Measurements from ENCODE around the gene SOWAHA. TPM values are rescaled to one million over a fixed set of nuclear protein-coding genes. Genes with fewer than 3 reads are reported as not detected.
"Not testable (repeated sequence)": the region's sequence is repeated elsewhere in the genome, so short reads cannot be mapped to it uniquely, and the experiment has no call there.

SOWAHA gene
- total RNA-seq, 1 donor from 2014 or later, result 0.20 TPM

GRCh38 chr5:132800545-132800944 is 12.6 kb upstream of the SOWAHA start:
- peaks cover 7% of the 10 kb centered on the region for H3K27me3 ChIP-seq (ENCODE audit: insufficient read depth, low read length)
- Mint-ChIP-seq H3K36me3 (ENCODE audit: low read depth, unreplicated experiment) (no peaks in the 10 kb centered on the region), H3K27ac (ENCODE audit: unreplicated experiment) (no peak overlapping the region), H3K4me3 (ENCODE audit: unreplicated experiment) (no peak overlapping the region), H3K9me3 (ENCODE audit: unreplicated experiment) (peaks cover 5% of the 10 kb centered on the region), H3K4me1 (ENCODE audit: low read depth, unreplicated experiment) (peaks cover 17% of the 10 kb centered on the region), H3K27me3 (ENCODE audit: low read depth, unreplicated experiment) (no peaks in the 10 kb centered on the region)
- no peak overlapping the region for H2AFZ ChIP-seq (ENCODE audit: low read depth, low read length)
- FAIRE-seq, result no peak
- no peak for TF ChIP-seq CTCF (IDR thresholded peaks at IDR 0.05; ENCODE audit: insufficient read depth, low read depth, low read length)
- TF ChIP-seq EZH2 (IDR thresholded peaks at IDR 0.05; ENCODE audit: insufficient read depth, low read length), result no peak
- H3K9ac ChIP-seq (ENCODE audit: low read length), result no peak overlapping the region
- no peak overlapping the region for H3K4me3 ChIP-seq (ENCODE audit: insufficient read depth, low read depth, low read length)
- no peaks in the 10 kb centered on the region for H3K4me1 ChIP-seq (ENCODE audit: insufficient read depth, low read length)
- H4K20me1 ChIP-seq (ENCODE audit: insufficient read depth, low read length), result no peaks in the 10 kb centered on the region
- H3K4me2 ChIP-seq (ENCODE audit: low read length), result no peak overlapping the region
- no peaks in the 10 kb centered on the region for H3K9me3 ChIP-seq (ENCODE audit: insufficient read depth, low read depth, low read length)
- no peak overlapping the region for H3K27ac ChIP-seq (ENCODE audit: low read depth, low read length)
- H3K79me2 ChIP-seq (ENCODE audit: insufficient read depth, low read length), result no peaks in the 10 kb centered on the region
- no peak for DNase-seq (ENCODE audit: low read depth)
- H3K36me3 ChIP-seq (ENCODE audit: insufficient read depth, low read length), result no peaks in the 10 kb centered on the region

GRCh38 chr5:132802044-132802684 is 10.9 kb upstream of the SOWAHA start:
- H3K9me3 ChIP-seq (ENCODE audit: insufficient read depth, low read depth, low read length), result no peaks in the 10 kb centered on the region
- H3K9ac ChIP-seq (ENCODE audit: low read length), result no peak overlapping the region
- Mint-ChIP-seq H3K4me3 (ENCODE audit: unreplicated experiment) (no peak overlapping the region), H3K27me3 (ENCODE audit: low read depth, unreplicated experiment) (no peaks in the 10 kb centered on the region), H3K36me3 (ENCODE audit: low read depth, unreplicated experiment) (no peaks in the 10 kb centered on the region), H3K4me1 (ENCODE audit: low read depth, unreplicated experiment) (peaks cover 17% of the 10 kb centered on the region), H3K9me3 (ENCODE audit: unreplicated experiment) (peaks cover 5% of the 10 kb centered on the region), H3K27ac (ENCODE audit: unreplicated experiment) (no peak overlapping the region)
- H3K79me2 ChIP-seq (ENCODE audit: insufficient read depth, low read length), result no peaks in the 10 kb centered on the region
- H4K20me1 ChIP-seq (ENCODE audit: insufficient read depth, low read length), result no peaks in the 10 kb centered on the region
- H3K27ac ChIP-seq (ENCODE audit: low read depth, low read length), result no peak overlapping the region
- H3K27me3 ChIP-seq (ENCODE audit: insufficient read depth, low read length), result peaks cover 7% of the 10 kb centered on the region
- DNase-seq (ENCODE audit: low read depth) (no peak), FAIRE-seq (no peak)
- H3K4me2 ChIP-seq (ENCODE audit: low read length), result no peak overlapping the region
- no peak overlapping the region for H2AFZ ChIP-seq (ENCODE audit: low read depth, low read length)
- no peaks in the 10 kb centered on the region for H3K36me3 ChIP-seq (ENCODE audit: insufficient read depth, low read length)
- no peak overlapping the region for H3K4me3 ChIP-seq (ENCODE audit: insufficient read depth, low read depth, low read length)
- TF ChIP-seq EZH2 (IDR thresholded peaks at IDR 0.05; ENCODE audit: insufficient read depth, low read length), result no peak
- TF ChIP-seq CTCF (IDR thresholded peaks at IDR 0.05; ENCODE audit: insufficient read depth, low read depth, low read length), result no peak
- peaks cover under 1% of the 10 kb centered on the region for H3K4me1 ChIP-seq (ENCODE audit: insufficient read depth, low read length)

- H3K4me3 ChIP-seq (ENCODE audit: insufficient read depth, low read depth, low read length); DNase-seq (ENCODE audit: low read depth); H3K4me3 Mint-ChIP-seq (ENCODE audit: unreplicated experiment); H3K27ac Mint-ChIP-seq (ENCODE audit: unreplicated experiment); FAIRE-seq; H3K4me1 ChIP-seq (ENCODE audit: insufficient read depth, low read length); H3K27me3 ChIP-seq (ENCODE audit: insufficient read depth, low read length); H3K36me3 ChIP-seq (ENCODE audit: insufficient read depth, low read length); H3K4me2 ChIP-seq (ENCODE audit: low read length); H3K36me3 Mint-ChIP-seq (ENCODE audit: low read depth, unreplicated experiment); H3K9me3 ChIP-seq (ENCODE audit: insufficient read depth, low read depth, low read length); H3K27me3 Mint-ChIP-seq (ENCODE audit: low read depth, unreplicated experiment); H3K79me2 ChIP-seq (ENCODE audit: insufficient read depth, low read length); H3K27ac ChIP-seq (ENCODE audit: low read depth, low read length); H3K9ac ChIP-seq (ENCODE audit: low read length); H3K9me3 Mint-ChIP-seq (ENCODE audit: unreplicated experiment); H2AFZ ChIP-seq (ENCODE audit: low read depth, low read length); H4K20me1 ChIP-seq (ENCODE audit: insufficient read depth, low read length): not testable (repeated sequence)
- peaks cover 18% of the 10 kb centered on the region for H3K4me1 Mint-ChIP-seq (ENCODE audit: low read depth, unreplicated experiment)
Measured at GRCh38 chr5:132802685-132803066, 10.4 kb upstream of the SOWAHA start.

GRCh38 chr5:132804219-132804618 is 8.9 kb upstream of the SOWAHA start:
- not testable (repeated sequence) for H3K27ac Mint-ChIP-seq (ENCODE audit: unreplicated experiment); H3K4me3 Mint-ChIP-seq (ENCODE audit: unreplicated experiment); H3K79me2 ChIP-seq (ENCODE audit: insufficient read depth, low read length); H3K36me3 ChIP-seq (ENCODE audit: insufficient read depth, low read length); H3K4me1 ChIP-seq (ENCODE audit: insufficient read depth, low read length); H3K27ac ChIP-seq (ENCODE audit: low read depth, low read length); H3K9ac ChIP-seq (ENCODE audit: low read length); H3K9me3 ChIP-seq (ENCODE audit: insufficient read depth, low read depth, low read length); H2AFZ ChIP-seq (ENCODE audit: low read depth, low read length); H4K20me1 ChIP-seq (ENCODE audit: insufficient read depth, low read length); H3K27me3 ChIP-seq (ENCODE audit: insufficient read depth, low read length); H3K4me3 ChIP-seq (ENCODE audit: insufficient read depth, low read depth, low read length); H3K9me3 Mint-ChIP-seq (ENCODE audit: unreplicated experiment); FAIRE-seq; H3K27me3 Mint-ChIP-seq (ENCODE audit: low read depth, unreplicated experiment); H3K4me2 ChIP-seq (ENCODE audit: low read length); DNase-seq (ENCODE audit: low read depth); H3K36me3 Mint-ChIP-seq (ENCODE audit: low read depth, unreplicated experiment)
- H3K4me1 Mint-ChIP-seq (ENCODE audit: low read depth, unreplicated experiment), result peaks cover 11% of the 10 kb centered on the region

- not testable (repeated sequence) for H3K79me2 ChIP-seq (ENCODE audit: insufficient read depth, low read length); H3K27ac ChIP-seq (ENCODE audit: low read depth, low read length); H3K36me3 ChIP-seq (ENCODE audit: insufficient read depth, low read length); H3K4me3 Mint-ChIP-seq (ENCODE audit: unreplicated experiment); H3K27me3 ChIP-seq (ENCODE audit: insufficient read depth, low read length); H3K4me3 ChIP-seq (ENCODE audit: insufficient read depth, low read depth, low read length); H3K9me3 Mint-ChIP-seq (ENCODE audit: unreplicated experiment); H3K9me3 ChIP-seq (ENCODE audit: insufficient read depth, low read depth, low read length); H3K4me1 ChIP-seq (ENCODE audit: insufficient read depth, low read length); DNase-seq (ENCODE audit: low read depth); H3K4me2 ChIP-seq (ENCODE audit: low read length); H2AFZ ChIP-seq (ENCODE audit: low read depth, low read length); H4K20me1 ChIP-seq (ENCODE audit: insufficient read depth, low read length); FAIRE-seq; H3K4me1 Mint-ChIP-seq (ENCODE audit: low read depth, unreplicated experiment); H3K9ac ChIP-seq (ENCODE audit: low read length); H3K27ac Mint-ChIP-seq (ENCODE audit: unreplicated experiment); H3K36me3 Mint-ChIP-seq (ENCODE audit: low read depth, unreplicated experiment)
- peaks cover 12% of the 10 kb centered on the region for H3K27me3 Mint-ChIP-seq (ENCODE audit: low read depth, unreplicated experiment)
Measured at GRCh38 chr5:132805872-132806271, 7.2 kb upstream of the SOWAHA start.

Data from astrocyte (in vitro differentiated cells and primary cell).